ENCODE results near the gene CNTNAP2.

GRCh38 chr7:148468700-148469098 is 2352.1 kb downstream of the CNTNAP2 start:
- TF ChIP-seq CTCF (IDR thresholded peaks at IDR 0.05; ENCODE audit: borderline replicate concordance, extremely low read depth, low read length, poor library complexity, severe bottlenecking) (no peak), EZH2 (IDR thresholded peaks at IDR 0.05; ENCODE audit: borderline replicate concordance, low read depth, low read length, severe bottlenecking) (no peak)
